Fibroblast of skin of left biceps (primary cell): ENCODE measurements around the gene GRHL1.
"Not testable (repeated sequence)": the region's sequence is repeated elsewhere in the genome, so short reads cannot be mapped to it uniquely, and the experiment has no call there.

Experiments
- DNase-seq, 2 experiments: peaks; one replicate each; pipeline ENCODE4 v3.0.0-alpha.2; 2013; ENCODE audit warnings: low read depth in 2 of 2

Gene GRHL1

GRCh38 chr2:10009271-10009810 lies 57.8 kb downstream of the GRHL1 start:
- DNase-seq = no peak

GRCh38 chr2:10009811-10010781 lies 58.6 kb downstream of the GRHL1 start:
- DNase-seq = no peak

GRCh38 chr2:10010861-10011605 lies 59.5 kb downstream of the GRHL1 start:
- not testable (repeated sequence) for DNase-seq

GRCh38 chr2:10011606-10012325 lies 60.3 kb downstream of the GRHL1 start:
- DNase-seq = not testable (repeated sequence)

GRCh38 chr2:10012366-10012962 lies 61.0 kb downstream of the GRHL1 start:
- DNase-seq = not testable (repeated sequence)

GRCh38 chr2:10012963-10013461 lies 61.5 kb downstream of the GRHL1 start:
- DNase-seq = no peak

- DNase-seq = not testable (repeated sequence)
Measured at GRCh38 chr2:10013651-10014417, 62.3 kb downstream of the GRHL1 start.

- DNase-seq = no peak
Measured at GRCh38 chr2:10014418-10015190, 63.1 kb downstream of the GRHL1 start.

- DNase-seq = not testable (repeated sequence)
Measured at GRCh38 chr2:10015376-10015989, 64.0 kb downstream of the GRHL1 start.

GRCh38 chr2:10016001-10016801 lies 64.7 kb downstream of the GRHL1 start:
- DNase-seq = no peak

- no peak for DNase-seq
Measured at GRCh38 chr2:10016802-10017258, 65.3 kb downstream of the GRHL1 start.

GRCh38 chr2:10017313-10017941 lies 65.9 kb downstream of the GRHL1 start:
- DNase-seq = no peak

- no peak for DNase-seq
Measured at GRCh38 chr2:10019174-10019573, 67.7 kb downstream of the GRHL1 start.

- no peak for DNase-seq
Measured at GRCh38 chr2:10019602-10020400, 68.3 kb downstream of the GRHL1 start.

- DNase-seq = no peak
Measured at GRCh38 chr2:10022041-10022421, 70.5 kb downstream of the GRHL1 start.

GRCh38 chr2:10022445-10022844 lies 71.0 kb downstream of the GRHL1 start:
- DNase-seq = no peak
